ENCODE results near the gene HS6ST3.

DNA sequence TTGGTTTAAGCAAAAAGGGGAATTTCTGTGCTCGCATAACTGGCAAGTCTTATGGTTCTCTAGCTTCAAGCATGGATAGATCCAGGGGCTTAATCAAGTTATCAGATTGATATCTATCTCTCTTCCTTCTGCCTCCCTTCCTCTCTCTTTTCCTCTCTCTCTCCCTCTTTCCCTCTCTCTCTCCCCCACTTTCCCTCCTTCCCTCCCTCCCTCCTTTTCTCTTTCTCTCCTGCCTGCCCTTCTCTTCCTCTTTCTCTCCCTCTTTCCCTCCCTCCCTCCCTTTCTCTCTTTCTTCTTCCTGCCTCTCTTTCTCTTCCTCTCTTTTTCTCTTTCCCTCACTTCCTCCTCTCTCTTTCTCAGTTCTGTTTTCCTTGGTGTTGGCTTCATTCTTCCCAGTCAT is 195.8 kb downstream of the HS6ST3 start:
- TF ChIP-seq, protein P1, sequence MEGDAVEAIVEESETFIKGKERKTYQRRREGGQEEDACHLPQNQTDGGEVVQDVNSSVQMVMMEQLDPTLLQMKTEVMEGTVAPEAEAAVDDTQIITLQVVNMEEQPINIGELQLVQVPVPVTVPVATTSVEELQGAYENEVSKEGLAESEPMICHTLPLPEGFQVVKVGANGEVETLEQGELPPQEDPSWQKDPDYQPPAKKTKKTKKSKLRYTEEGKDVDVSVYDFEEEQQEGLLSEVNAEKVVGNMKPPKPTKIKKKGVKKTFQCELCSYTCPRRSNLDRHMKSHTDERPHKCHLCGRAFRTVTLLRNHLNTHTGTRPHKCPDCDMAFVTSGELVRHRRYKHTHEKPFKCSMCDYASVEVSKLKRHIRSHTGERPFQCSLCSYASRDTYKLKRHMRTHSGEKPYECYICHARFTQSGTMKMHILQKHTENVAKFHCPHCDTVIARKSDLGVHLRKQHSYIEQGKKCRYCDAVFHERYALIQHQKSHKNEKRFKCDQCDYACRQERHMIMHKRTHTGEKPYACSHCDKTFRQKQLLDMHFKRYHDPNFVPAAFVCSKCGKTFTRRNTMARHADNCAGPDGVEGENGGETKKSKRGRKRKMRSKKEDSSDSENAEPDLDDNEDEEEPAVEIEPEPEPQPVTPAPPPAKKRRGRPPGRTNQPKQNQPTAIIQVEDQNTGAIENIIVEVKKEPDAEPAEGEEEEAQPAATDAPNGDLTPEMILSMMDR (IDR thresholded peaks at IDR 0.05), result no peak
- no peak for TF ChIP-seq POLR2AphosphoS5 (IDR thresholded peaks at IDR 0.05)
- no peak for TF ChIP-seq POLR2A (IDR thresholded peaks at IDR 0.05)
